Measurements from ENCODE around the gene ZFP30. TPM values are rescaled to one million over a fixed set of nuclear protein-coding genes. Genes with fewer than 3 reads are reported as not detected.

Gene ZFP30
- total RNA-seq, 1 donor from 2014 or later: 16.4 TPM

DNA sequence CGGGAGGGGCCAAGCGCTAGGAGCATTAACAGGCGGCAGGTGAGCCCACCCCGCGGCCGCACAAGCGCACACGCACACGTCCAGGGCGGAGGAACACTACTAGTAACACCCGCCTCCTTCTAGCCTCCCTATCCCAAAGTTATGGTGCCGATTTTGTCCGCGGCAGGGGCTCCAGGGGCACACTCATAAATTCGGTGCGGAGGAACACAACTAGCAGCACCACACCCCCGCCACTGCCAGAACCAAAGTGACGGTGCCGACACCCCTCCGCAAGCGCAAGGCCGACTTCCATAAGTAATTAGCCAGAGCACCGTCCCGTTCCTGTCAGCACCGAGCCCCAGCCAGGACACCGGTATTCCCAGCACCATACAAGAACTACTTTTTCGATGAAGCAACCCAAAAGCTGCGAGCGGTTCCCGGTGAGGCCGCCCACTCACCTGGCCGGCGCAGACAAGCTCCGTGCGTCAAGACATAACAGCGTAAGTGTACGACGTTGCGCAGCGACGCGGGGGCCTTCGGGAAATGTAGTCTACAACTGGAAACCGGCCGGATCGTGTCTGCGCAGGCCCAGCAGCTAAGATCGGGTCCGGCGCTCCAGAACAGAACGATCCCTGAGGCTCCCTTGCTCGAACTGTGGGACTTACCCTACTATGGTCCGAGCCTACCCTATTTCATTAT, 60.8 kb downstream of the ZFP30 start, which contains the start of the genes ZNF540 and ZNF571:
Gene ZNF540, plus strand, starts transcription at position 573 of the 678 bp plus-strand sequence. CDS start 3,572 bp downstream, outside the sequence.
Gene ZNF571, minus strand, starts transcription at position 489 of the 678 bp plus-strand sequence. CDS start 8,116 bp downstream, outside the sequence.
- CTCF ChIA-PET: no interaction called here
- Mint-ChIP-seq H3K4me1 (peaks cover 23% of the 10 kb centered on the region), H3K36me3 (ENCODE audit: low read depth) (peaks cover 45% of the 10 kb centered on the region), H3K9me3 (peaks cover 13% of the 10 kb centered on the region), H3K27ac (peak within 1 kb of the TSS; percentile 97), H3K27me3 (no peaks in the 10 kb centered on the region), H3K4me3 (peak within 1 kb of the TSS; percentile 98)
- DNase-seq: peak; percentile 83
- ATAC-seq (ENCODE audit: low read depth): peak; percentile 97
- POLR2A ChIA-PET: interaction anchor here (0.5 to 2.7 kb wide), 24 partner anchors 9 to 1580 kb away, joined by 3 to 26 read pairs (median 6); partner anchors contain the start of genes ALKBH6, ZFP14, ZFP30 and ZNF146
- TF ChIP-seq, protein P1, sequence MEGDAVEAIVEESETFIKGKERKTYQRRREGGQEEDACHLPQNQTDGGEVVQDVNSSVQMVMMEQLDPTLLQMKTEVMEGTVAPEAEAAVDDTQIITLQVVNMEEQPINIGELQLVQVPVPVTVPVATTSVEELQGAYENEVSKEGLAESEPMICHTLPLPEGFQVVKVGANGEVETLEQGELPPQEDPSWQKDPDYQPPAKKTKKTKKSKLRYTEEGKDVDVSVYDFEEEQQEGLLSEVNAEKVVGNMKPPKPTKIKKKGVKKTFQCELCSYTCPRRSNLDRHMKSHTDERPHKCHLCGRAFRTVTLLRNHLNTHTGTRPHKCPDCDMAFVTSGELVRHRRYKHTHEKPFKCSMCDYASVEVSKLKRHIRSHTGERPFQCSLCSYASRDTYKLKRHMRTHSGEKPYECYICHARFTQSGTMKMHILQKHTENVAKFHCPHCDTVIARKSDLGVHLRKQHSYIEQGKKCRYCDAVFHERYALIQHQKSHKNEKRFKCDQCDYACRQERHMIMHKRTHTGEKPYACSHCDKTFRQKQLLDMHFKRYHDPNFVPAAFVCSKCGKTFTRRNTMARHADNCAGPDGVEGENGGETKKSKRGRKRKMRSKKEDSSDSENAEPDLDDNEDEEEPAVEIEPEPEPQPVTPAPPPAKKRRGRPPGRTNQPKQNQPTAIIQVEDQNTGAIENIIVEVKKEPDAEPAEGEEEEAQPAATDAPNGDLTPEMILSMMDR (IDR thresholded peaks at IDR 0.05): no peak
- intact Hi-C loops (cut with micrococcal nuclease): loop anchor here (1.0 to 10.0 kb wide), 15 partner anchors 44 to 1380 kb away; partner anchors contain the start of genes ZFP30, ZNF146, ZNF420 and ZNF527

DNA sequence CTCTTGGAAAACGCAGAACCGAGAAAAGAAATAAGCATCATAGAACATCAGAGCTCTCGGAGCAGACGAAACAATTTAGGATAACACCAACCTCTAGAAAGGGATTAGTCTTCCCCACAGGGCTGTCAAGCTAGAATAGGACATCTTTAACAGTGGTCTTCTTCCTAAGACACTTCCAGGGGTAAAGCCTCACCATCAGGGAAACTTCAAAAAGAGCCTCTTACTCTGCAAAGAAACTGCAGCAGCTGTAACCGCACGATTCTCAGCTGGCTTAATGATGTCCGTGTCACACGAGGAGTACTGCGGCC, 61.3 kb downstream of the ZFP30 start:
- ATAC-seq (ENCODE audit: low read depth): no peak
- Mint-ChIP-seq H3K27ac (peak overlapping the region; percentile 97), H3K9me3 (peaks cover 15% of the 10 kb centered on the region), H3K36me3 (ENCODE audit: low read depth) (peaks cover 46% of the 10 kb centered on the region), H3K4me1 (peaks cover 23% of the 10 kb centered on the region), H3K4me3 (peak overlapping the region; percentile 98), H3K27me3 (no peaks in the 10 kb centered on the region)
- intact Hi-C loops (cut with micrococcal nuclease): loop anchor here (1.0 to 10.0 kb wide), 15 partner anchors 43 to 1379 kb away; partner anchors contain the start of genes ZFP30, ZNF146, ZNF420 and ZNF527
- CTCF ChIA-PET: no interaction called here
- DNase-seq: no peak
- POLR2A ChIA-PET: interaction anchor here (0.5 to 2.7 kb wide), 16 partner anchors 43 to 1105 kb away, joined by 3 to 26 read pairs (median 8); partner anchors contain the start of genes ZFP30, ZNF260, ZNF345 and ZNF420
- TF ChIP-seq, protein P1 (IDR thresholded peaks at IDR 0.05): no peak

DNA sequence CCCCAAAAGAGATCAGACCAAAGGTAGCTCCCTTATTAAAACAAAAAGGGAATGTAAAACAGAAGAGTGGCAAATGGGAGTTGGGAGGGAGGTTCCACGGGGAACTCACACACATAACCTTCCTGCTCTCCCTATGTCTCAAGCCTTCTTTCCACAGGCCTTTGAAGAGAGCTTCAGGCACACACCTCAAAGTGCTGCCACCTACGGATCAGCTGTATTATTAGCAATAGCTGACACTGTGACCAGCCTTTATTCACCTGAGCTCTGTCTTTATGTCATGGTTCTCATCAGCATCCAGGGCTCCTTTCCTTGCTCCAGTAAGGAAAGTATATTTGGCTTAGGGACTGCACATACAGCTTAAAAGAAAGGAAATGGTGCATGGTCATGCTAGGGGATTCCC, 71.9 kb downstream of the ZFP30 start:
- no peak for DNase-seq
- H3K27me3 Mint-ChIP-seq: no peaks in the 10 kb centered on the region
- H3K36me3 Mint-ChIP-seq (ENCODE audit: low read depth): peaks cover 33% of the 10 kb centered on the region
- H3K9me3 Mint-ChIP-seq: peaks cover 45% of the 10 kb centered on the region
- POLR2A ChIA-PET: interaction anchor here (0.5 kb wide), 1 partner anchor 125 kb away, joined by 4 read pairs; no protein-coding TSS in a partner anchor
- CTCF ChIA-PET: interaction anchor here (1.1 kb wide), 1 partner anchor 32 kb away, joined by 3 read pairs; no protein-coding TSS in a partner anchor
- intact Hi-C loops (cut with micrococcal nuclease): no loop called here
- TF ChIP-seq, protein P1 (IDR thresholded peaks at IDR 0.05): no peak
- no peak overlapping the region for H3K4me3 Mint-ChIP-seq
- no peaks in the 10 kb centered on the region for H3K4me1 Mint-ChIP-seq
- ATAC-seq (ENCODE audit: low read depth): no peak
- H3K27ac Mint-ChIP-seq: no peak overlapping the region

DNA sequence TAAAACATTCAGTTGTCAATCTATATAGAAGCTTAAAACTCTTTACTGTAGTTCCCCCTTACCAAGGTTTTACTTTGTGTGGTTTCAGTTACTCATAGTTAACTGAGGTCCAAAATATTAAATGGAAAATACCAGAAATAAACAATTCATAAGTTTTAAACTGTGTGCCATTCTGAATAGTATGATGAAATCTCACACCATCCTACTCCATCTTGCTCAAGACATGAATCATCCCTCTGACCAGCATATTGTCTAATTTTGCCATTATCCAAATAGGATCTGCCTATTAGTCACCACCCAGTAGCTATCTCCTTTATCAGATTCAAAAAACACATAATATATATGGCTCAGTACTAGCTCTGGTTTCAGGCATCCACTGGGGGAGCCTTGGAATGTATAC, 83.1 kb downstream of the ZFP30 start:
- ATAC-seq (ENCODE audit: low read depth) (no peak), DNase-seq (no peak)
- ChIA-PET CTCF (no interaction called here), POLR2A (no interaction called here)
- TF ChIP-seq, protein P1 (IDR thresholded peaks at IDR 0.05): no peak
- no peak overlapping the region for H3K27ac Mint-ChIP-seq
- H3K4me1 Mint-ChIP-seq: no peaks in the 10 kb centered on the region
- H3K9me3 Mint-ChIP-seq: peaks cover 46% of the 10 kb centered on the region
- H3K27me3 Mint-ChIP-seq: no peaks in the 10 kb centered on the region
- intact Hi-C loops (cut with micrococcal nuclease): no loop called here
- no peak overlapping the region for H3K4me3 Mint-ChIP-seq
- peaks cover 79% of the 10 kb centered on the region for H3K36me3 Mint-ChIP-seq (ENCODE audit: low read depth)

DNA sequence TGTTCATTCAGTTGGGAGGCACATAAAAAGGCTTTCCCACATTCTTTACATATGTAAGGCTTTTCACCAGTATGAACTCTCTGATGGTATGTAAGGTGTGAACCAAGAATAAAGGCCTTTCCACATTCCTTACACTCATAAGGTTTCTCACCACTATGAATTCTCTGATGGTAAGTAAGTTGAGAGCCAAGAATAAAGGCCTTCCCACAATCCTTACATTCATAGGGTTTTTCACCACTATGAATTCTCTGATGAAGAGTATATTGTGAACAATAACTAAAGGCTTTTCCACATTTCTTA, 89.9 kb downstream of the ZFP30 start:
- Mint-ChIP-seq H3K9me3 (peaks cover 52% of the 10 kb centered on the region), H3K4me1 (no peaks in the 10 kb centered on the region), H3K27ac (no peak overlapping the region), H3K4me3 (no peak overlapping the region), H3K27me3 (no peaks in the 10 kb centered on the region), H3K36me3 (ENCODE audit: low read depth) (peaks cover 86% of the 10 kb centered on the region)
- intact Hi-C loops (cut with micrococcal nuclease): no loop called here
- CTCF ChIA-PET: no interaction called here
- POLR2A ChIA-PET: no interaction called here
- TF ChIP-seq, protein P1 (IDR thresholded peaks at IDR 0.05): no peak
- DNase-seq: no peak
- ATAC-seq (ENCODE audit: low read depth): no peak
